HTR-8/SVneo (cell line): ENCODE measurements around the gene SYTL1.

ENCODE experiments used
- DNase-seq: peaks from one replicate; pipeline ENCODE4 v3.0.0; 2011; ENCODE audit warnings: low spot score, mixed read lengths; ENCODE audit not compliant: insufficient read length
- FAIRE-seq: peaks from 2 replicates; lab custom pipeline; 2011; peaks lifted over from hg19 to GRCh38; lab: Jason Lieb, UNC

The SYTL1 gene

DNA sequence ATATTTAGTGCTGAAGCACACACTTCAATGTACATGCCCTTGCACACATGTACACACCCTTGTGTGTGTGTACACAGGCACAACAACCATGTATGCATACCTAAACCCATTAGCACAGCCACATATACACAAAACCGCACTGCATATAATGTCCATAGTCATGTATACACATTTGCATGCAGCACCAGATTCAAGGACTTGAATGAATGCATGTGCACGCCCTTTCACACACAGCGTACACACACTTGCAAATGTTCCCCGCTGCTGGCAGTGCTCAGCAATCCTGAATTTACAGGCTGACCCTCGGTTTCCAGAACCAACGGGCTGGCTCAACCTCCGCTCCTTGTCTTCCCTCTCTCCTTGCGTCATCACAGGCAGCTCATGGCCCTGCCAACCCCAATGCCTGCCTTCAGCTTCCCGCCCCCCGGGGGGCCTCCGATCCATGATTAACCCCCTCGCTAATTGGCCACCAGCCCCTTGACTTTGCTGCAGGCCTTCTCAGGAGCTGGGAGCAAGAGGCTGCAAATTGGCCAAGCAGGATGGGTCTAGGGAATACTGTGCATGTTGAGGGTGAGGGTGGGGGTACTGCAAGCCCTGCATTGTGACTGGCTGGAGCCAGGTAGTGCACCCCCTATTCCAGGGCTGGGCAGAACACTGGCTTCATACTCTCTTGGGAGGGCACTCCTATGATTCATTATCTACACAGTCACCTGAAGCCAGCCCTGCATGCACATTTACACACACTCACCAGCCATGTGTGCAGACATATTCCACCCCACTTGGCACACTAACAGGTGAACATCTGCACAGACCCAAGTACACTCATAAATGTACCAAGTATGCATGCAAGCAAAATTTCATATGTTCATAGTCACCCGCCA, 58.5 kb downstream of the SYTL1 start:
- no peak for DNase-seq
- FAIRE-seq = peak; percentile 49

DNA sequence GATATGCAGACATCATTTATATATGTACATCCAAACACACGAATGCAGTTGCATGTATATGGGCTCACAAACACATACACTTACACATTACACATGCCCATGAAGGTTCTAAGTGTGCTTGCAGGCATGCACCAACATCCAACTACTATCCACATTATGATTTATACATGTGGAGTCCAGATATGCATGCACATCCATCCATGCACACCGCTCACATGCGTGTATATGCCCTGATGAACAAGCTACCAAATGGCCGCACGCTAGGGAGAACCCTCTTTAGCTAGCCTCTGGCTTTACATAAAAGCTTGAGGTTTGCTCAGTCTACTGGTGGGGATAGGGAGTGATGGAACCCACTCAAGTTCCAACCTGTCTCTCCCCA, 59.1 kb downstream of the SYTL1 start:
- FAIRE-seq (no peak), DNase-seq (no peak)

DNA sequence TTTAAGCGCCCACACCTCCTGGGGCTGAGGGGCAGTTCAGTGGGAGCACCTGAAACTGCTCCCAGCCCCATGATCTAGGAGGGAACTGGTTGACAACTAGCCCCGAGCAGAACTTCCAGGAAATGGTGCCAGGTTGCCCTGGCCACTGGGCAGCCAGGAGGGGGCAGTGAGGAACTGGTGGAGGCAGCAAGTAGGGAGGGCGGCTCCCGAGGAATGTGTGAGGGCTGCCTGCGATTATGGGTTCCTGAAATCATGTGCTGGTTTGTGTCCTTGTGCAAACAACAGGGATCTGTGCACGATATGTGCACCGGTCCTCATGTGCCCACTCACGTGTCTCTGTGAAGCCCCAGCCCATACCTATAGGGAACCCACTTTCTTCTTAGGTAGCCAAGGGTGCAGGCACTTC, 60.5 kb downstream of the SYTL1 start:
- FAIRE-seq = no peak
- DNase-seq = peak; percentile 48

DNA sequence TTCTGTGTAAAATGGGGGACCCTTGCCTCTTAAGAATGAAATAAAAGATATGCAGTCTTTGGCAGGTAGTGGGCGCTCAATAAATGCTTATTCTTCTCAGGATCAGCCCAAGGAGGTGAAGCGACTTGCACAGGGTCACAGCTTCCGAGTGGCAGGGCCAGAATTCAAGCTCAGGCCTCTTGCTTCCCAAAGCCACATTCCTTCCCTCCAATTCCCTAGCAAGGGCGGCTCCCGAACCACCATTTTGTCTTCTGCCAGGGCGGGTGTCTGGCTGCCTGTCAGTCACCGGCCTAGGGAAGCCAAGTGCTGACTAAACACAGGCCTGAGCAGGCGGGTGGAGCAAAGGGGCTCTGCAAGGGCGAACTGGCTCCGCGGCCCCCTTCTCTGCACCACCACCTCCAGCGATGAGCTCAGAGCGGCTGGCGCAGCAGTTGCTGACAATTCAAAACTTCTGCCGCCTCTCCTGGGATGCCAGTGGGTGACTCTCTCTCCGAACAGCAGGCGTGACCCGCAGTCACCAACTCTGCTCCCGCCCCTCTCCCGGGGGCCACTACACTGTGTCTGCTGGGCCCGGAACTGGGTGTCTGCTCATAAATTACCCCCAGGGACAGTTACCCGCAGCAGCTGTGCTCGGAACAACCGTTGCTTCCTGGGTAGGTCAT, 61.4 kb downstream of the SYTL1 start:
- DNase-seq (no peak), FAIRE-seq (no peak)
